ENCODE data around the gene STXBP4.
A peak's percentile ranks its signal among the peaks of the same experiment; 100 is the strongest.
"Not testable (repeated sequence)": the region's sequence is repeated elsewhere in the genome, so short reads cannot be mapped to it uniquely, and the experiment has no call there.

STXBP4 gene

GRCh38 chr17:55056526-55056925 is 88.0 kb downstream of the STXBP4 start:
- ATAC-seq (no peak), DNase-seq (no peak)

GRCh38 chr17:55057184-55057583 is 88.6 kb downstream of the STXBP4 start:
- no peak for ATAC-seq

GRCh38 chr17:55059724-55060123 is 91.2 kb downstream of the STXBP4 start:
- ATAC-seq (no peak), DNase-seq (no peak)

More at GRCh38 chr17:55057184-55057583, 88.6 kb downstream of the STXBP4 start:
- no peak for DNase-seq

- no peak for ATAC-seq
- DNase-seq: no peak
These were observed 94.4 kb downstream of the STXBP4 start for GRCh38 chr17:55062921-55063320.

- ATAC-seq: no peak
- no peak for DNase-seq
These were observed 95.6 kb downstream of the STXBP4 start for GRCh38 chr17:55063885-55064874.

- DNase-seq (no peak), ATAC-seq (no peak)
These were observed 99.3 kb downstream of the STXBP4 start for GRCh38 chr17:55067697-55068439.

GRCh38 chr17:55068862-55069811 is 100.6 kb downstream of the STXBP4 start:
- DNase-seq: no peak
- no peak for ATAC-seq

- no peak for DNase-seq
- no peak for ATAC-seq
These were observed 101.5 kb downstream of the STXBP4 start for GRCh38 chr17:55069983-55070529.

- ATAC-seq (no peak), DNase-seq (no peak)
These were observed 104.3 kb downstream of the STXBP4 start for GRCh38 chr17:55072898-55073297.

GRCh38 chr17:55073467-55073866 is 104.9 kb downstream of the STXBP4 start:
- DNase-seq, ATAC-seq: not testable (repeated sequence)

- no peak for ATAC-seq
- no peak for DNase-seq
These were observed 113.0 kb downstream of the STXBP4 start for GRCh38 chr17:55081559-55081958.

GRCh38 chr17:55086635-55087058 is 118.1 kb downstream of the STXBP4 start:
- ATAC-seq (no peak), DNase-seq (no peak)

- ATAC-seq (no peak), DNase-seq (no peak)
These were observed 120.7 kb downstream of the STXBP4 start for GRCh38 chr17:55089256-55089655.

GRCh38 chr17:55090079-55090492 is 121.5 kb downstream of the STXBP4 start:
- peak; percentile 84 for ATAC-seq
- DNase-seq: peak; percentile 16

GRCh38 chr17:55093353-55093752 is 124.8 kb downstream of the STXBP4 start:
- ATAC-seq (no peak), DNase-seq (no peak)

GRCh38 chr17:55098765-55099164 is 130.2 kb downstream of the STXBP4 start:
- ATAC-seq (no peak), DNase-seq (no peak)

- DNase-seq: no peak
- ATAC-seq: no peak
These were observed 142.0 kb downstream of the STXBP4 start for GRCh38 chr17:55110521-55110920.

GRCh38 chr17:55114283-55114682 is 145.7 kb downstream of the STXBP4 start:
- DNase-seq (no peak), ATAC-seq (no peak)

GRCh38 chr17:55116440-55116914 is 147.9 kb downstream of the STXBP4 start:
- no peak for DNase-seq
- ATAC-seq: no peak

GRCh38 chr17:55117164-55117563 is 148.6 kb downstream of the STXBP4 start:
- ATAC-seq: no peak
- DNase-seq: no peak

- ATAC-seq (no peak), DNase-seq (no peak)
These were observed 152.1 kb downstream of the STXBP4 start for GRCh38 chr17:55120651-55121050.

Data from stimulated activated naive CD8-positive, alpha-beta T cell treated with anti-CD3 and anti-CD28 coated beads, Interleukin-15, Interleukin-2, amounts not matched to agents 100 U/mL and 50 U/mL, for 24 hours (primary cell).